ENCODE results near the gene CKLF.

The CKLF gene

DNA sequence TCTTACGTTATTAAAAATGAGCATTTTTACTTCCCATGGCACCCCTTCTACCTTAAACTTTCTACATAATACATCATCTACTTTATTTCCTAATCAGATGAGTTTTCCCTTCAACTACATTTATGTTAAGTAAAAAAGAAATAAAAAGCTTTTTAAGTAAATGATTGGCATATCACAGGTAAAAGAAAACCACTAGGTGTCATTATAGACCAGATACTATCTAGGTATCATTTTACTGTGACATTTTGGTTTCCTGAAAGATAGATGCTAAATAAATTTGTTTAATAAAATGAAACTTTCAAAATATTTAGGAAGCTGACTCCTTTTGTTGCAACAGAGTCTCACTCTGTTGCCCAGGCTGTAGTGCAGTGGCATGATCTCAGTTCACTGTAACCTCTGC lies 10.0 kb downstream of the CKLF start:
- no peak overlapping the region for H3K4me3 ChIP-seq (ENCODE audit: insufficient read depth in 1 of 2, low read depth in 1 of 2, low read length in 2 of 2)
- WGBS = 100% methylated on average over 1 of the region's 1 CpG
- no peak overlapping the region for H3K18ac ChIP-seq (ENCODE audit: low read depth in 1 of 2, low read length in 2 of 2)
- H2BK5ac ChIP-seq (ENCODE audit: low read depth, low read length, poor library complexity, severe bottlenecking) = no peak overlapping the region
- peaks cover 20% of the 10 kb centered on the region for H3K79me1 ChIP-seq (replicated peaks; ENCODE audit: low read length, poor library complexity, severe bottlenecking)
- H3K14ac ChIP-seq (ENCODE audit: low read length in 2 of 2) = no peak overlapping the region
- no peak overlapping the region for H2BK15ac ChIP-seq (ENCODE audit: low read depth, poor library complexity, severe bottlenecking)
- H2BK12ac ChIP-seq (ENCODE audit: low read length in 2 of 2) = no peak overlapping the region
- no peak for DNase-seq
- no peak overlapping the region for H2AK5ac ChIP-seq (ENCODE audit: low read length, severe bottlenecking)
- H4K91ac ChIP-seq (ENCODE audit: low read length) = no peak overlapping the region
- no peak overlapping the region for H3K23ac ChIP-seq (ENCODE audit: low read length in 2 of 2)
- no peak overlapping the region for H3K4ac ChIP-seq (ENCODE audit: low read depth in 1 of 2, low read length in 2 of 2)
- H3K27ac ChIP-seq (ENCODE audit: low read length, poor library complexity, severe bottlenecking) = no peak overlapping the region
- no peaks in the 10 kb centered on the region for H3K27me3 ChIP-seq (ENCODE audit: control insufficient read depth in 1 of 2, insufficient read depth in 1 of 2, low read length in 2 of 2)
- no peak overlapping the region for H4K8ac ChIP-seq (ENCODE audit: low read length)
- peaks cover 3% of the 10 kb centered on the region for H3K4me1 ChIP-seq (ENCODE audit: control insufficient read depth, insufficient read depth, low read depth, low read length)
- H3K9ac ChIP-seq (ENCODE audit: low read length) = no peak overlapping the region
- H3K4me2 ChIP-seq (ENCODE audit: low read length, poor library complexity, severe bottlenecking) = no peak overlapping the region
- peaks cover 19 to 78% of the 10 kb centered on the region in 2 experiments for H3K36me3 ChIP-seq (ENCODE audit: control insufficient read depth in 1 of 2, insufficient read depth in 2 of 2, low read depth in 1 of 2, low read length in 2 of 2)
- H2AFZ ChIP-seq (ENCODE audit: low read depth, low read length) = no peak overlapping the region
- no peaks in the 10 kb centered on the region for H3K9me3 ChIP-seq (ENCODE audit: control insufficient read depth, low read length)
- H2BK120ac ChIP-seq (ENCODE audit: low read depth, low read length) = no peak overlapping the region

DNA sequence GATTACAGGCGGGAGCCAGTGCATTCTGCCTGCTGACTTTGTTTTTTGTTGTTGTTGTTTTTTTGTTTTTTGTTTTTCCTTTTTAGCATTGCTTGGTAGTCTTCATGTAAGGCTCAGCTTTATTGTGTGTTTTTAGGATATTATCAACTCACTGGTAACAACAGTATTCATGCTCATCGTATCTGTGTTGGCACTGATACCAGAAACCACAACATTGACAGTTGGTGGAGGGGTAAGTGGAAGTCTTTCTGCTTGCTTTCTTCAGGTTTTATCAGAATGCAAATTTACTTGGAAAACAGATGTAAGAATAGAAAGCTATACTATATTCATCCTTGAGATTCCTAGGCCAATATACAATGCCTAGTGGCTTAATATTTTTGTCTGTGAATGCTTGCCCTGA lies 10.6 kb downstream of the CKLF start:
- no peak overlapping the region for H3K23ac ChIP-seq (ENCODE audit: low read length in 2 of 2)
- no peak overlapping the region for H3K4me2 ChIP-seq (ENCODE audit: low read length, poor library complexity, severe bottlenecking)
- H3K9ac ChIP-seq (ENCODE audit: low read length) = no peak overlapping the region
- no peaks in the 10 kb centered on the region for H3K9me3 ChIP-seq (ENCODE audit: control insufficient read depth, low read length)
- no peaks in the 10 kb centered on the region for H3K27me3 ChIP-seq (ENCODE audit: control insufficient read depth in 1 of 2, insufficient read depth in 1 of 2, low read length in 2 of 2)
- H3K4me1 ChIP-seq (ENCODE audit: control insufficient read depth, insufficient read depth, low read depth, low read length) = peaks cover 3% of the 10 kb centered on the region
- H3K27ac ChIP-seq (ENCODE audit: low read length, poor library complexity, severe bottlenecking) = no peak overlapping the region
- 100% methylated on average over 1 of the region's 2 CpGs for WGBS
- no peak overlapping the region for H2BK12ac ChIP-seq (ENCODE audit: low read length in 2 of 2)
- DNase-seq = no peak
- H2BK15ac ChIP-seq (ENCODE audit: low read depth, poor library complexity, severe bottlenecking) = no peak overlapping the region
- H3K18ac ChIP-seq (ENCODE audit: low read depth in 1 of 2, low read length in 2 of 2) = no peak overlapping the region
- H3K79me1 ChIP-seq (replicated peaks; ENCODE audit: low read length, poor library complexity, severe bottlenecking) = peaks cover 20% of the 10 kb centered on the region
- H2BK120ac ChIP-seq (ENCODE audit: low read depth, low read length) = no peak overlapping the region
- H2BK5ac ChIP-seq (ENCODE audit: low read depth, low read length, poor library complexity, severe bottlenecking) = no peak overlapping the region
- H4K8ac ChIP-seq (ENCODE audit: low read length) = no peak overlapping the region
- no peak overlapping the region for H2AFZ ChIP-seq (ENCODE audit: low read depth, low read length)
- H4K91ac ChIP-seq (ENCODE audit: low read length) = no peak overlapping the region
- H2AK5ac ChIP-seq (ENCODE audit: low read length, severe bottlenecking) = no peak overlapping the region
- H3K14ac ChIP-seq (ENCODE audit: low read length in 2 of 2) = no peak overlapping the region
- no peak overlapping the region for H3K4me3 ChIP-seq (ENCODE audit: insufficient read depth in 1 of 2, low read depth in 1 of 2, low read length in 2 of 2)
- no peak overlapping the region for H3K4ac ChIP-seq (ENCODE audit: low read depth in 1 of 2, low read length in 2 of 2)
- peaks cover 19 to 73% of the 10 kb centered on the region in 2 experiments for H3K36me3 ChIP-seq (ENCODE audit: control insufficient read depth in 1 of 2, insufficient read depth in 2 of 2, low read depth in 1 of 2, low read length in 2 of 2)

DNA sequence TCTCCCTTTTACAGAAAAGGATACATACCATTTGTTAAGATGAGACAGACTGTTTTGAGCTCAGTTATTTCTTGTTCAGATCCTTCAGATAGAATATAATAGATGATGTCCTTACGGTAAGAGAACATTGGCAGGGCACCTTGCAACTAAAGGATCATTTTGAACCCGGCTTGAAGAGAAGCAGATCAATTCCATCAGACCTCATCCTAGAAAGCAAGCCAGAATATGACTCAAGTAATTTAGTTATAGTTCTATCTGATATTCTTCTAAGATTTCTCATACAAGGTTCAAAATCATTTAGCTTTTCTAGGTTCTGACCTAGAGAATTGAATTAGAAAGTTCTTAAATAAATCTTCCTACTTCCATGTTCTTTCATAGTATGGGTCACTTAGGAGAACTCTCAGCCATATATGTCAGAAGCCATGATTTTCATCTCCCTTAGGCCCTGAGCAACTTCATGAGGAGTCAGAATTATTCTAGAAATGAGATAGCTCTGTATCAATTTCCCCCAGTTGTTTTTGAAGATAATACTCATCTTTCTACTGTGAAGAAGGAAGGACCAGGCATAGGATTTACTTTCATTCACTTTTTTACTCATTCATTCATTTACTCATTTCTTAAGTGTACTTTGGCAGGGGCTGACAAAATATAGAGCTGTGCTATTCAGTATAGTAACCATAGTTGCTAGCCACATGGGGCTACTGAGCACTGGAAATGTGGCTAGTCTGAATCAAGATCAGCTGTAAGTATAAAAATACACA lies 11.4 kb downstream of the CKLF start:
- 100% methylated on average over 2 of the region's 2 CpGs for WGBS
- no peaks in the 10 kb centered on the region for H3K9me3 ChIP-seq (ENCODE audit: control insufficient read depth, low read length)
- no peak overlapping the region for H3K4me2 ChIP-seq (ENCODE audit: low read length, poor library complexity, severe bottlenecking)
- H4K8ac ChIP-seq (ENCODE audit: low read length) = no peak overlapping the region
- H3K27me3 ChIP-seq (ENCODE audit: control insufficient read depth in 1 of 2, insufficient read depth in 1 of 2, low read length in 2 of 2) = no peaks in the 10 kb centered on the region
- H2BK12ac ChIP-seq (ENCODE audit: low read length in 2 of 2) = no peak overlapping the region
- no peak overlapping the region for H2BK15ac ChIP-seq (ENCODE audit: low read depth, poor library complexity, severe bottlenecking)
- no peak overlapping the region for H2BK5ac ChIP-seq (ENCODE audit: low read depth, low read length, poor library complexity, severe bottlenecking)
- H3K18ac ChIP-seq (ENCODE audit: low read depth in 1 of 2, low read length in 2 of 2) = no peak overlapping the region
- H2AFZ ChIP-seq (ENCODE audit: low read depth, low read length) = no peak overlapping the region
- H2AK5ac ChIP-seq (ENCODE audit: low read length, severe bottlenecking) = no peak overlapping the region
- no peak for DNase-seq
- no peak overlapping the region for H4K91ac ChIP-seq (ENCODE audit: low read length)
- no peak overlapping the region for H3K9ac ChIP-seq (ENCODE audit: low read length)
- H3K36me3 ChIP-seq (ENCODE audit: control insufficient read depth in 1 of 2, insufficient read depth in 2 of 2, low read depth in 1 of 2, low read length in 2 of 2) = peaks cover 19 to 65% of the 10 kb centered on the region in 2 experiments
- no peak overlapping the region for H3K4ac ChIP-seq (ENCODE audit: low read depth in 1 of 2, low read length in 2 of 2)
- H3K4me3 ChIP-seq (ENCODE audit: insufficient read depth in 1 of 2, low read depth in 1 of 2, low read length in 2 of 2) = no peak overlapping the region
- H2BK120ac ChIP-seq (ENCODE audit: low read depth, low read length) = no peak overlapping the region
- peaks cover 5% of the 10 kb centered on the region for H3K4me1 ChIP-seq (ENCODE audit: control insufficient read depth, insufficient read depth, low read depth, low read length)
- H3K14ac ChIP-seq (ENCODE audit: low read length in 2 of 2) = no peak overlapping the region
- no peak overlapping the region for H3K27ac ChIP-seq (ENCODE audit: low read length, poor library complexity, severe bottlenecking)
- no peak overlapping the region for H3K23ac ChIP-seq (ENCODE audit: low read length in 2 of 2)
- peaks cover 20% of the 10 kb centered on the region for H3K79me1 ChIP-seq (replicated peaks; ENCODE audit: low read length, poor library complexity, severe bottlenecking)

- H3K9me3 ChIP-seq (ENCODE audit: control insufficient read depth, low read length) = no peaks in the 10 kb centered on the region
- H3K4me1 ChIP-seq (ENCODE audit: control insufficient read depth, insufficient read depth, low read depth, low read length) = peaks cover 7% of the 10 kb centered on the region
- DNase-seq = no peak
- H3K36me3 ChIP-seq (ENCODE audit: control insufficient read depth in 1 of 2, insufficient read depth in 2 of 2, low read depth in 1 of 2, low read length in 2 of 2) = peaks cover 16 to 42% of the 10 kb centered on the region in 2 experiments
- H2AFZ ChIP-seq (ENCODE audit: low read depth, low read length) = no peak within 1 kb of the TSS
- 96% methylated on average over 54 of the region's 54 CpGs for WGBS
- H3K27ac ChIP-seq (ENCODE audit: low read length, poor library complexity, severe bottlenecking) = no peak within 1 kb of the TSS
- H2BK120ac ChIP-seq (ENCODE audit: low read depth, low read length) = no peak within 1 kb of the TSS
- H4K8ac ChIP-seq (ENCODE audit: low read length) = no peak within 1 kb of the TSS
- H2BK15ac ChIP-seq (ENCODE audit: low read depth, poor library complexity, severe bottlenecking) = no peak within 1 kb of the TSS
- no peak within 1 kb of the TSS for H3K18ac ChIP-seq (ENCODE audit: low read depth in 1 of 2, low read length in 2 of 2)
- no peak within 1 kb of the TSS for H2BK12ac ChIP-seq (ENCODE audit: low read length in 2 of 2)
- no peak within 1 kb of the TSS for H2AK5ac ChIP-seq (ENCODE audit: low read length, severe bottlenecking)
- H3K4ac ChIP-seq (ENCODE audit: low read depth in 1 of 2, low read length in 2 of 2) = no peak within 1 kb of the TSS
- H3K14ac ChIP-seq (ENCODE audit: low read length in 2 of 2) = no peak within 1 kb of the TSS
- H2BK5ac ChIP-seq (ENCODE audit: low read depth, low read length, poor library complexity, severe bottlenecking) = no peak within 1 kb of the TSS
- no peak within 1 kb of the TSS for H3K4me2 ChIP-seq (ENCODE audit: low read length, poor library complexity, severe bottlenecking)
- no peak within 1 kb of the TSS for H4K91ac ChIP-seq (ENCODE audit: low read length)
- no peak within 1 kb of the TSS for H3K9ac ChIP-seq (ENCODE audit: low read length)
- H3K23ac ChIP-seq (ENCODE audit: low read length in 2 of 2) = no peak within 1 kb of the TSS
- peaks cover 11% of the 10 kb centered on the region for H3K79me1 ChIP-seq (replicated peaks; ENCODE audit: low read length, poor library complexity, severe bottlenecking)
- H3K4me3 ChIP-seq (ENCODE audit: insufficient read depth in 1 of 2, low read depth in 1 of 2, low read length in 2 of 2) = no peak within 1 kb of the TSS
- H3K27me3 ChIP-seq (ENCODE audit: control insufficient read depth in 1 of 2, insufficient read depth in 1 of 2, low read length in 2 of 2) = no peaks in the 10 kb centered on the region
Measured at GRCh38 chr16:66566051-66566901, 13.9 kb downstream of the CKLF start, which contains the start of gene CMTM1. Gene CMTM1, plus strand, starts transcription at chr16:66566439. Its CDS starts 75 bp downstream, at chr16:66566514.
